AG04450 (cell line): ENCODE data around the gene RPGRIP1L. TPM values are rescaled to one million over a fixed set of nuclear protein-coding genes. Genes with fewer than 3 reads are reported as not detected.
A peak's percentile ranks its signal among the peaks of the same experiment; 100 is the strongest.

ENCODE experiments used
- CTCF ChIA-PET: fragments of 300-600, 350-600 bp; formaldehyde crosslinking; extraction: SDS; loops from one replicate; lab custom pipeline; 2022; ENCODE audit warnings: antibody characterized with exemption, inconsistent platforms; lab: Charles Lee
- POLR2A ChIA-PET: fragments of 350-600 bp; formaldehyde crosslinking; extraction: SDS; loops from one replicate; lab custom pipeline; 2021; ENCODE audit warnings: antibody characterized with exemption, inconsistent platforms; lab: Yijun Ruan, JAX
- DNase-seq: peaks from one replicate; pipeline ENCODE4 v3.0.0-alpha.2; 2011; ENCODE audit warnings: low read depth, low spot score
- H3K27ac ChIP-seq: one replicate; pipeline ENCODE4 v1.5.1; 2012; ENCODE audit warnings: low read depth, low read length, control low read depth
- H3K27me3 ChIP-seq: one replicate; pipeline ENCODE4 v1.6.0; 2012; ENCODE audit warnings: low read length; ENCODE audit not compliant: control insufficient read depth, insufficient read depth
- H3K4me3 ChIP-seq: 2 replicates; pipeline ENCODE4 v1.5.1; 2011; ENCODE audit warnings: mild to moderate bottlenecking, low read depth, low read length, control low read depth
- H3K9me3 ChIP-seq: 2 replicates; pipeline ENCODE4 v1.5.1; 2012; ENCODE audit warnings: low read length; ENCODE audit not compliant: control insufficient read depth, insufficient read depth
- CTCF ChIP-seq: IDR thresholded peaks from 2 replicates; pipeline ENCODE4 v1.5.1; 2011; ENCODE audit warnings: low read depth, low read length, control low read depth, inconsistent platforms
- polyA minus RNA-seq: library from RNA; depleted of rRNA, polyadenylated mRNA; stranded (reverse); fragments of >200 nt; gene quantifications from 2 replicates; pipeline ENCODE4 v1.2.3, GENCODE V29; 2011; rRNA and poly(A)+ RNA removed
- polyA plus RNA-seq: library from polyadenylated mRNA; depleted of rRNA; stranded (reverse); fragments of >200 nt; gene quantifications from 2 replicates; pipeline ENCODE4 v1.2.3, GENCODE V29; 2011; rRNA removed

The RPGRIP1L gene
- polyA plus RNA-seq (9.1 and 13.0 TPM in 2 replicates), polyA minus RNA-seq (12.1 and 14.6 TPM in 2 replicates)

- CTCF ChIA-PET, result interaction anchor here (0.6 to 1.8 kb wide), 3 partner anchors 20 to 69 kb away, joined by 3 to 5 read pairs (median 4); no protein-coding TSS in a partner anchor
- no peak for TF ChIP-seq CTCF
- POLR2A ChIA-PET, result interaction anchor here (0.6 to 1.4 kb wide), 3 partner anchors 27 to 114 kb away, joined by 3 to 7 read pairs (median 4); no protein-coding TSS in a partner anchor
- no peaks in the 10 kb centered on the region for H3K9me3 ChIP-seq
- peak; percentile 98 for DNase-seq
- H3K4me3 ChIP-seq, result peak within 1 kb of the TSS; percentile 92
- H3K27me3 ChIP-seq, result no peaks in the 10 kb centered on the region
- peak within 1 kb of the TSS; percentile 41 for H3K27ac ChIP-seq
These were observed at the start of gene RPGRIP1L, which contains the start of gene FTO for GRCh38 chr16:53703590-53704444. TSS of gene RPGRIP1L (minus strand) at chr16:53703859. CDS start at chr16:53700723, 3,136 bp downstream. TSS of gene FTO (plus strand) at chr16:53704156.

- H3K9me3 ChIP-seq, result peaks cover 3% of the 10 kb centered on the region; the same call in 1 of the 2 replicates
- no peak overlapping the region for H3K4me3 ChIP-seq
- no peak overlapping the region for H3K27ac ChIP-seq
- no peak for TF ChIP-seq CTCF
- ChIA-PET POLR2A (no interaction called here), CTCF (interaction anchor here (0.5 to 1.1 kb wide), 5 partner anchors 9 to 204 kb away, joined by 3 to 6 read pairs (median 4); no protein-coding TSS in a partner anchor)
- H3K27me3 ChIP-seq, result no peaks in the 10 kb centered on the region
- no peak for DNase-seq
These were observed 49.8 kb upstream of the RPGRIP1L start for GRCh38 chr16:53753431-53753830.

GRCh38 chr16:53752560-53752959 lies 48.9 kb upstream of the RPGRIP1L start:
- CTCF ChIA-PET, result interaction anchor here (0.7 to 0.9 kb wide), 2 partner anchors 9 to 812 kb away, joined by 6 to 7 read pairs; no protein-coding TSS in a partner anchor

GRCh38 chr16:53745753-53746266 lies 42.2 kb upstream of the RPGRIP1L start:
- POLR2A ChIA-PET, result no interaction called here
- Histone ChIP-seq H3K9me3 (peaks cover 3% of the 10 kb centered on the region; the same call in 1 of the 2 replicates), H3K27ac (no peak overlapping the region), H3K4me3 (no peak overlapping the region), H3K27me3 (no peaks in the 10 kb centered on the region)
- TF ChIP-seq CTCF, result peak; percentile 40
- DNase-seq, result no peak
- CTCF ChIA-PET, result interaction anchor here (0.5 kb wide), 1 partner anchor 71 kb away, joined by 3 read pairs; no protein-coding TSS in a partner anchor

More at GRCh38 chr16:53752560-53752959, 48.9 kb upstream of the RPGRIP1L start:
- no peak for TF ChIP-seq CTCF
- H3K9me3 ChIP-seq, result peaks cover 3% of the 10 kb centered on the region; the same call in 1 of the 2 replicates
- H3K27ac ChIP-seq, result no peak overlapping the region
- no peak overlapping the region for H3K4me3 ChIP-seq
- no peaks in the 10 kb centered on the region for H3K27me3 ChIP-seq
- POLR2A ChIA-PET, result interaction anchor here (0.6 kb wide), 1 partner anchor 392 kb away, joined by 5 read pairs; no protein-coding TSS in a partner anchor
- DNase-seq, result no peak
